SH-SY5Y (cell line): Measurements from ENCODE around the gene FCGBP.

Experiments used
- GATA2 ChIP-seq: IDR thresholded peaks from 2 replicates; pipeline ENCODE4 v1.6.1; 2011; ENCODE audit warnings: mild to moderate bottlenecking, low read depth, low read length
- GATA3 ChIP-seq: IDR thresholded peaks from 2 replicates; pipeline ENCODE4 v1.6.1; 2011; ENCODE audit warnings: low read depth, mild to moderate bottlenecking, low read length, moderate library complexity

GRCh38 chr19:39969681-39970424 lies 35.4 kb upstream of the FCGBP start:
- no peak for TF ChIP-seq GATA2
- no peak for TF ChIP-seq GATA3
